GM19438 (cell line): ENCODE measurements around the gene CCDC40.

Source experiments
- ATAC-seq: cut with Tn5 transposase; IDR thresholded peaks from one replicate; pipeline ENCODE4 v1.9.1; 2021; ENCODE audit warnings: low read depth; ENCODE audit not compliant: unreplicated experiment

Gene CCDC40

DNA sequence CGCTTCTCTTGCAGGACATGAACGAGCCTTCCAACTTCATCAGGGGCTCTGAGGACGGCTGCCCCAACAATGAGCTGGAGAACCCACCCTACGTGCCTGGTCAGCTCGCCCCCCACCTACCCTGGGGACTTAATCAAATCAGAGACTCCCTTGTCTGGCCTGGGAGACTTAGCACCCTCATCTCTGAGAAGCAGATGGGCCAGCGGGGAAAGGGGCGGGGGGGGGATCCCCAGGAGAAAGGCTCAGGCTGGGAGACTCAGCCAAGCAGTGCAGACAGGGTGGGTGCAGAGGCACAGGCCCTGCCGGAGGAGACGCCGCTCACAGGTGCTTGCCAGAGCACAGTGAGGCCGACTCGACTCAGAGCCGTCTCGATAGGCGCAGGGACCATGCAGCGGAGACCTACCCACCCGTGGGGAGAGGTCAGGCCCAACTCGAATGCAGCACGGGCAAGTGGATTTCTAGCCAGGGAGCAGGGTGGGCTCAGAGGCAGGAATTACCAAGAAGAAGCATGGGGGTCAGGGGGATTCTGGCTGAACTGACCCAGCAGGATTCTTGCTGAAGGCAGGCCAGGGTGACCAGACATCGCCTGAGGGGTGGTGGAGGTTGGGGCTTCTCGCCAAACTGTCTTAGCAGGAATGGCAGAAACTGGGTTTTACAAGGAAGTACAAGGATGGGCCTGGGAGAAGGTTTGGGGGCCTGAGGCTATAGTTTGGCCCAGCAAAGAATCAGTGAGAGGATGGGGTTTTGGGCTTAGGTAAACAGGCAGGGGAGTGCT is 74.7 kb downstream of the CCDC40 start:
- no peak for ATAC-seq

GRCh38 chr17:80111702-80112470 is 75.4 kb downstream of the CCDC40 start:
- ATAC-seq = no peak

DNA sequence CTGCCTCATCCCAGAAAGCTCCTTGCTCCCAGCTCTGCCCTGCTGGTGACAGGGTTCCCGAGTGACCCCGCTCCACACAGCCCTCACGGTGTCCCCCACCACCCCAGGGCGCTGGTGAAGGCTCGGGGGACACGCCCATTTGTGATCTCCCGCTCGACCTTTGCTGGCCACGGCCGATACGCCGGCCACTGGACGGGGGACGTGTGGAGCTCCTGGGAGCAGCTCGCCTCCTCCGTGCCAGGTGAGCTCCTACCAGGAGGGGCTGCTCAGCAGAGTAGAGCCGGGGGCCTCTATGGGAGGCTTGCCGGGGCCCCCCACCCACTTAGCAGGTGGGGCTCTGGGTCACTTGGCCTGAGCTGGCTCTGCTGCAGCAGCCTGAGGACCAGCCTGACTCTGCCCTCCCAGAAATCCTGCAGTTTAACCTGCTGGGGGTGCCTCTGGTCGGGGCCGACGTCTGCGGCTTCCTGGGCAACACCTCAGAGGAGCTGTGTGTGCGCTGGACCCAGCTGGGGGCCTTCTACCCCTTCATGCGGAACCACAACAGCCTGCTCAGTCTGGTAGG is 76.1 kb downstream of the CCDC40 start:
- no peak for ATAC-seq

DNA sequence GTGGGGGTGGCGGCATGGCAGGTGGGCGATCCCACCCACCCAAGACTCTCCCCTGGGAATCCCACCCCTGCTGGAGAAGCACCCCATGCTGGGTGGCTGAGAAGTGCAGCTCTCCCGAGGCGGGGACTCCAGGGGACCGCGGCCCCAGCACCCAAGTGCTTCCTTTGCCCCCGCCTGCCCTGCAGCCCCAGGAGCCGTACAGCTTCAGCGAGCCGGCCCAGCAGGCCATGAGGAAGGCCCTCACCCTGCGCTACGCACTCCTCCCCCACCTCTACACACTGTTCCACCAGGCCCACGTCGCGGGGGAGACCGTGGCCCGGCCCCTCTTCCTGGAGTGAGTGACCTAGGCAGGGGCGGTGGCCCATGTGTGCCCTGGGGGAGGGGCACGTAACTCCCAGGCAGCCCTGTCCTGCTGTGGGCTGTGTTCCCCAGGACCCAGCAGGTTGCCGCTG is 76.6 kb downstream of the CCDC40 start:
- no peak for ATAC-seq

GRCh38 chr17:80114758-80115157 is 78.3 kb downstream of the CCDC40 start:
- ATAC-seq = no peak

- ATAC-seq = no peak
These were observed 78.7 kb downstream of the CCDC40 start for GRCh38 chr17:80115159-80115558.

DNA sequence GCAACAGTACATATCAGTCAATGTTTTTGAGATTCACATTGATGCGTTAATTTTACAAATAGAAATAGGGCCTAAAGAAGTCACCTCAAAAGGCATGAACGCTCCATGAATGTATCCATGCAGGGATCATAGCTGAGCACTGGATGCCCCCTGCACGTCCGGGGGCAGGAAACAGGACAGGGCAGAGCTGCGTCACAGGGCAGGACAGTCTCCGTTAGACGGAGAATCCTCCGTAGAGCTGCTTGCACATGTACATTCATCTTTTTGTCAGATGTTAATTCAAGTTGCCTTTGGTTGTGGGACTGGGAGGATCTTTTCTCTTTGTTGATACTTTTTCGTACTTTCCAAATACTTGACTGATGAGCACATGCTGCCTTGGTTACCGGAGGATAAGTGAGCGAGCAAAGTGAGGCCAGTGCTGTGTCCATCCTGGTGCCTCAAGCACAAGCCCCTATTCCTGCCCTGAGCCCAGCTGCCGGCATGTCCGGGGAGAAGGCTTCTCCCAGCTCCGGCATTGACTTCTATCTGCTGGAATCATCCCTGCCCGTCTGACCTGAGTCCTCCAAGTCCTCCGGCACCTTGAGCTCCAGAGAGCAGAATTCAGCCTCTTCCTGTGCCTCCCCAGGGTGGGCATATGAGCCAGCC is 80.0 kb downstream of the CCDC40 start:
- ATAC-seq = no peak

GRCh38 chr17:80116921-80117380 is 80.5 kb downstream of the CCDC40 start:
- no peak for ATAC-seq

DNA sequence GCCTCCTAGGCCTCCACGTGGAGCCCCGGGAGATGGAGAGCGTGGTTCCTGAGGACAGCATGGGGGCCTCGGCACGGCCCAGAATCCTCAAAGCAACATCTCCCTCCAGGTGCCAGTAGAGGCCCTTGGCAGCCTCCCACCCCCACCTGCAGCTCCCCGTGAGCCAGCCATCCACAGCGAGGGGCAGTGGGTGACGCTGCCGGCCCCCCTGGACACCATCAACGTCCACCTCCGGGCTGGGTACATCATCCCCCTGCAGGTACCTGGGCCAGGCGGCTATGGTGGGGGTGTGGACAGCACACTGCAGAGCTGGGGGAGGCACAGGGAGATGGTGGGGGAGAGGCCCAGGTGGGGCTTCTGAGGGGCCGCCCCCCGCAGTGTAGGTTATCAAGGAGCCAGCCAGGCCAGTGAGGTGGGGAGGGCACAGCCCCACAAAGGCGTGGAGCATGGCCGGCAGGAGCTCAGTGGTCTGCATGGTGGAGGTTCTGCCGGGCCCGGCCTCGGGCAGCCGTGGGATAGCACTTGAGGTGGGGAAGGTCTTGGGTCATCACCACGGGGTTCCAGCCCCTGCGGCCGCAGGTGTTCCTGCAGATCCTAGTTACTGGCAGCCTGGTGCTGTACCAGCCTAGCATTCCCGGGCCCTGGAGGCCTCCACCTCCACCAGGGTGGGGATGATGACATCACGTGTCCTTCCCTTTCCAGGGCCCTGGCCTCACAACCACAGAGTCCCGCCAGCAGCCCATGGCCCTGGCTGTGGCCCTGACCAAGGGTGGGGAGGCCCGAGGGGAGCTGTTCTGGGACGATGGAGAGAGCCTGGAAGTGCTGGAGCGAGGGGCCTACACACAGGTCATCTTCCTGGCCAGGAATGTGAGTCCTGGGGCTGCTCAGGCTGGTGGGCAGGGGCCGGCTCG is 81.3 kb downstream of the CCDC40 start:
- ATAC-seq = no peak

- no peak for ATAC-seq
These were observed 82.3 kb downstream of the CCDC40 start for GRCh38 chr17:80118601-80119270.

- no peak for ATAC-seq
These were observed 82.9 kb downstream of the CCDC40 start for GRCh38 chr17:80119271-80119791.

DNA sequence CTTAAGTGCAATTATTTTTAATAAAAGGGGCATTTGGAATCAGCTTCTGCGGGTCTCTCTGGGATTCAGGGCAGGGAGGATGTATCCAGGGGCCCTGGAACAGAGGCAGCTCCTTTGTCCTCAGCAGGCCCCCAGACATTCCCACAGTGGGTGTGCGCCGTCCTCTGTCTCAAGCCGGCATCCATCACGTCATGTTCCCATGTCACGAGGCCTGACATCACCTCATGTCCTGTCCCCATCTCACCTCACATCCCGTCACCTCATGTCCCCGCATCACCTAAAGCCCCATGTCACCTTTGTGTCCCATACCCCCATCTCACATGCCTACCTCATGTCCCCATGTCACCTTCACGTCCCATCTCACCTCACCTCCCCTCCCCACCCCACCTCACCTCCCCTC is 83.4 kb downstream of the CCDC40 start:
- ATAC-seq = no peak

DNA sequence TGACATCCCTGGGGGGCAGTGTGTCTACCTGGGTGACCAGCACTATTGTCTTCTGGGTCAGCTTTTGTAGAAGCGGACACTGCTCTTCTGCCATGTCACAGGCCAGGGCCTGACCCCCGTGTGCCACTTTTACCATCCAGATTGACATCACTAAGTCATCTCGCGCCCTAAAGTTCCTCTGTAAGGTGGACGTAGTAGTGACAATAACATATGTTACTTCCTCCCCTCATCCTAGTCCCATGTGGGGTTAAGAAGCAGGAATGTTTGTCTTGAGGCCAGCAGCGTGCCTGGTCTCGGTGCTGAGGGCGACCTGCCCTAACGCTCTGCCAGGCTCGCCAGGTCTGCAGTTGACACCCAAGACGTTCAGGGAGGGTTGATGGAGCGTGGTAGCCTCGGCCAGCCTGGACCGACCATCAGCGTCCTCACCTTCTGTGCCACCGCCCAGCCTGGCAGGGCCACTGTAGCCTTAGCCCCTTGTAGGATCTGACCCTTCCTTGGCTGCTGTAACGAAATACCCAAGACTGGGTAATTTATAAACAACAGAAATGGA is 85.7 kb downstream of the CCDC40 start:
- no peak for ATAC-seq

DNA sequence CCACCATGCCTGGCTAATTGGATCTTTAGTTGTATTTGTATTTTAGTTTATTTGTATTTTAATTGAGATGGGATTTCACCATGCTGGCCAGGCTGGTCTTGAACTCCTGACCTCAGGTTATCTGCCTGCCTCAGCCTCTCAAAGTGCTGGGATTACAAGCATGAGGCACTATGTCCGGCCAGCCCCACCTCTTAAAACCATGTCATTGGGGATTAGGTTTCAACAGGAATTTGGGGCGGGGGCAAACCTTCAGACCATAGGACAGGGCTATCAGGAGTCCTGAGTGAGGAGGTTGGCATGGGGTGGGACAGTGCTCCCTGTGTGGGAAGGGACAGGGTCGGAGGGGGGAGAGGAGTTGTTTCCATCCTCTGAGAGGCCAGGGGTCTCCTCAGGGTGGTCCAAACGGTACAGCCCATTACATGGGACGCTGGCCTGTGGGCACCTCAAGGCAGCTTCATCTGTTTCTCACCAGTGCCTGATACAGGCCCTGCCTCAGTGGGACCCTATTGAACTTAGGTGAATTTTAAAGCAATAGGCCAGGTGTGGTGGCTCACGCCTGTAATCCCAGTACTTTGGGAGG is 86.6 kb downstream of the CCDC40 start:
- no peak for ATAC-seq

- no peak for ATAC-seq
These were observed 87.3 kb downstream of the CCDC40 start for GRCh38 chr17:80123791-80124190.

- no peak for ATAC-seq
These were observed 88.0 kb downstream of the CCDC40 start for GRCh38 chr17:80124351-80124981.

- no peak for ATAC-seq
These were observed 89.4 kb downstream of the CCDC40 start for GRCh38 chr17:80125656-80126448.

GRCh38 chr17:80126449-80126715 is 89.9 kb downstream of the CCDC40 start:
- ATAC-seq = no peak
